ENCODE data around the gene DSG3. TPM values are rescaled to one million over a fixed set of nuclear protein-coding genes. Genes with fewer than 3 reads are reported as not detected.

The DSG3 gene
- total and polyA plus RNA-seq, 2 of the 13 experiments (the other 11 are each of a cell fraction or from before 2014, with no cell fraction given): not detected

DNA sequence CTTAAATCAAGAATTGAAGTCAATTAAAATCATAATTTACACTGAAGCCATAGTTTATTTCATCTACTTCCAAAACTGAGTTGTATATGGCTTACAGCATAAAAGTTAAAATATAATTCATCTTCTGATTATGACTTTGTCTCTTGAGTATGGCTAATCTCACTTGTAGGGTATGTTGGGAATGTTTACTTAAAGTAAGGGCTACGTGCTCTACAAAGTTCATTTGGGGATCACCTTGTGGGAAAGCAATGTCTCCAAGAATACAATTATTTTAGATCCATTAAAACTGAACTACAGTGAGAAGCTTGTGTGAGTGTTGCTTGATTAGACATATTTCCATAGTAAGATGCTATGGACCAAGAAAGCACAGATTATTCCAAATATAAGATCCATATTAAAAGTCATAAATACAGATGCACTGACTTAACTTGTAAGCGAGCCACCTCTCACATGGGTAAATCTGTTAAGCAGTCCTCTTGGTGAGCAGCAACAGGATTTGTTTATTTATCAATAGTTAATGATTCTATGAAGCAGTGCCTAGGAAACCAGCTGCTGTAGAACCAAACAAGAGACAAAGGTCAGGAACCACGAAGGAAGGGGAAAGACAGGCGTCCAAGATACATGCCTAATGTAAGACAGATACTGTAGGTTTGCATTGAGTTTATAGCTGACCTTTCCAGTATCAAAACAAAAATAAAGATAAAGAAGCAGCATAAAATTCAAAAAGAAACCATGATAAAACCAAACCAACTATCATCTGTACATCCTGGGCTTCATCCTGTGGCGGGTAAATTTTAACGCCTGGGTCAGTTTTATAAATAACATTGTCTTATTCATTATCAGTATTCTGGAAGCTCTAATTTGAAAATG lies 46.1 kb upstream of the DSG3 start (continued):
- TF ChIP-seq, protein P1, sequence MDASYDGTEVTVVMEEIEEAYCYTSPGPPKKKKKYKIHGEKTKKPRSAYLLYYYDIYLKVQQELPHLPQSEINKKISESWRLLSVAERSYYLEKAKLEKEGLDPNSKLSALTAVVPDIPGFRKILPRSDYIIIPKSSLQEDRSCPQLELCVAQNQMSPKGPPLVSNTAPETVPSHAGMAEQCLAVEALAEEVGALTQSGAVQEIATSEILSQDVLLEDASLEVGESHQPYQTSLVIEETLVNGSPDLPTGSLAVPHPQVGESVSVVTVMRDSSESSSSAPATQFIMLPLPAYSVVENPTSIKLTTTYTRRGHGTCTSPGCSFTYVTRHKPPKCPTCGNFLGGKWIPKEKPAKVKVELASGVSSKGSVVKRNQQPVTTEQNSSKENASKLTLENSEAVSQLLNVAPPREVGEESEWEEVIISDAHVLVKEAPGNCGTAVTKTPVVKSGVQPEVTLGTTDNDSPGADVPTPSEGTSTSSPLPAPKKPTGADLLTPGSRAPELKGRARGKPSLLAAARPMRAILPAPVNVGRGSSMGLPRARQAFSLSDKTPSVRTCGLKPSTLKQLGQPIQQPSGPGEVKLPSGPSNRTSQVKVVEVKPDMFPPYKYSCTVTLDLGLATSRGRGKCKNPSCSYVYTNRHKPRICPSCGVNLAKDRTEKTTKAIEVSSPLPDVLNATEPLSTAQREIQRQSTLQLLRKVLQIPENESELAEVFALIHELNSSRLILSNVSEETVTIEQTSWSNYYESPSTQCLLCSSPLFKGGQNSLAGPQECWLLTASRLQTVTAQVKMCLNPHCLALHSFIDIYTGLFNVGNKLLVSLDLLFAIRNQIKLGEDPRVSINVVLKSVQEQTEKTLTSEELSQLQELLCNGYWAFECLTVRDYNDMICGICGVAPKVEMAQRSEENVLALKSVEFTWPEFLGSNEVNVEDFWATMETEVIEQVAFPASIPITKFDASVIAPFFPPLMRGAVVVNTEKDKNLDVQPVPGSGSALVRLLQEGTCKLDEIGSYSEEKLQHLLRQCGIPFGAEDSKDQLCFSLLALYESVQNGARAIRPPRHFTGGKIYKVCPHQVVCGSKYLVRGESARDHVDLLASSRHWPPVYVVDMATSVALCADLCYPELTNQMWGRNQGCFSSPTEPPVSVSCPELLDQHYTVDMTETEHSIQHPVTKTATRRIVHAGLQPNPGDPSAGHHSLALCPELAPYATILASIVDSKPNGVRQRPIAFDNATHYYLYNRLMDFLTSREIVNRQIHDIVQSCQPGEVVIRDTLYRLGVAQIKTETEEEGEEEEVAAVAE (CRISPR knock-in tag; IDR thresholded peaks at IDR 0.05; ENCODE audit: borderline replicate concordance): no peak
- TF ChIP-seq HNRNPLL (IDR thresholded peaks at IDR 0.05; ENCODE audit: low read depth, low read length, poor library complexity, severe bottlenecking) (no peak), NPAS2 (CRISPR knock-in tag; IDR thresholded peaks at IDR 0.05; ENCODE audit: borderline replicate concordance) (no peak), DDIT3 (CRISPR knock-in tag; IDR thresholded peaks at IDR 0.05) (no peak), BORCS8-MEF2B (CRISPR knock-in tag; IDR thresholded peaks at IDR 0.05) (no peak), ZNF235 (CRISPR knock-in tag; IDR thresholded peaks at IDR 0.05; ENCODE audit: borderline replicate concordance) (no peak), IRX3 (CRISPR knock-in tag; IDR thresholded peaks at IDR 0.05; ENCODE audit: borderline replicate concordance, low read depth) (no peak), JUN (CRISPR knock-in tag; IDR thresholded peaks at IDR 0.05) (no peak)
- TF ChIP-seq, protein P2, sequence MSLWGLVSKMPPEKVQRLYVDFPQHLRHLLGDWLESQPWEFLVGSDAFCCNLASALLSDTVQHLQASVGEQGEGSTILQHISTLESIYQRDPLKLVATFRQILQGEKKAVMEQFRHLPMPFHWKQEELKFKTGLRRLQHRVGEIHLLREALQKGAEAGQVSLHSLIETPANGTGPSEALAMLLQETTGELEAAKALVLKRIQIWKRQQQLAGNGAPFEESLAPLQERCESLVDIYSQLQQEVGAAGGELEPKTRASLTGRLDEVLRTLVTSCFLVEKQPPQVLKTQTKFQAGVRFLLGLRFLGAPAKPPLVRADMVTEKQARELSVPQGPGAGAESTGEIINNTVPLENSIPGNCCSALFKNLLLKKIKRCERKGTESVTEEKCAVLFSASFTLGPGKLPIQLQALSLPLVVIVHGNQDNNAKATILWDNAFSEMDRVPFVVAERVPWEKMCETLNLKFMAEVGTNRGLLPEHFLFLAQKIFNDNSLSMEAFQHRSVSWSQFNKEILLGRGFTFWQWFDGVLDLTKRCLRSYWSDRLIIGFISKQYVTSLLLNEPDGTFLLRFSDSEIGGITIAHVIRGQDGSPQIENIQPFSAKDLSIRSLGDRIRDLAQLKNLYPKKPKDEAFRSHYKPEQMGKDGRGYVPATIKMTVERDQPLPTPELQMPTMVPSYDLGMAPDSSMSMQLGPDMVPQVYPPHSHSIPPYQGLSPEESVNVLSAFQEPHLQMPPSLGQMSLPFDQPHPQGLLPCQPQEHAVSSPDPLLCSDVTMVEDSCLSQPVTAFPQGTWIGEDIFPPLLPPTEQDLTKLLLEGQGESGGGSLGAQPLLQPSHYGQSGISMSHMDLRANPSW (CRISPR knock-in tag; IDR thresholded peaks at IDR 0.05; ENCODE audit: borderline replicate concordance): no peak
- TF ChIP-seq, protein P3, sequence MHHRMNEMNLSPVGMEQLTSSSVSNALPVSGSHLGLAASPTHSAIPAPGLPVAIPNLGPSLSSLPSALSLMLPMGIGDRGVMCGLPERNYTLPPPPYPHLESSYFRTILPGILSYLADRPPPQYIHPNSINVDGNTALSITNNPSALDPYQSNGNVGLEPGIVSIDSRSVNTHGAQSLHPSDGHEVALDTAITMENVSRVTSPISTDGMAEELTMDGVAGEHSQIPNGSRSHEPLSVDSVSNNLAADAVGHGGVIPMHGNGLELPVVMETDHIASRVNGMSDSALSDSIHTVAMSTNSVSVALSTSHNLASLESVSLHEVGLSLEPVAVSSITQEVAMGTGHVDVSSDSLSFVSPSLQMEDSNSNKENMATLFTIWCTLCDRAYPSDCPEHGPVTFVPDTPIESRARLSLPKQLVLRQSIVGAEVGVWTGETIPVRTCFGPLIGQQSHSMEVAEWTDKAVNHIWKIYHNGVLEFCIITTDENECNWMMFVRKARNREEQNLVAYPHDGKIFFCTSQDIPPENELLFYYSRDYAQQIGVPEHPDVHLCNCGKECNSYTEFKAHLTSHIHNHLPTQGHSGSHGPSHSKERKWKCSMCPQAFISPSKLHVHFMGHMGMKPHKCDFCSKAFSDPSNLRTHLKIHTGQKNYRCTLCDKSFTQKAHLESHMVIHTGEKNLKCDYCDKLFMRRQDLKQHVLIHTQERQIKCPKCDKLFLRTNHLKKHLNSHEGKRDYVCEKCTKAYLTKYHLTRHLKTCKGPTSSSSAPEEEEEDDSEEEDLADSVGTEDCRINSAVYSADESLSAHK (CRISPR knock-in tag; IDR thresholded peaks at IDR 0.05; ENCODE audit: borderline replicate concordance): no peak
- TF ChIP-seq, protein P4, sequence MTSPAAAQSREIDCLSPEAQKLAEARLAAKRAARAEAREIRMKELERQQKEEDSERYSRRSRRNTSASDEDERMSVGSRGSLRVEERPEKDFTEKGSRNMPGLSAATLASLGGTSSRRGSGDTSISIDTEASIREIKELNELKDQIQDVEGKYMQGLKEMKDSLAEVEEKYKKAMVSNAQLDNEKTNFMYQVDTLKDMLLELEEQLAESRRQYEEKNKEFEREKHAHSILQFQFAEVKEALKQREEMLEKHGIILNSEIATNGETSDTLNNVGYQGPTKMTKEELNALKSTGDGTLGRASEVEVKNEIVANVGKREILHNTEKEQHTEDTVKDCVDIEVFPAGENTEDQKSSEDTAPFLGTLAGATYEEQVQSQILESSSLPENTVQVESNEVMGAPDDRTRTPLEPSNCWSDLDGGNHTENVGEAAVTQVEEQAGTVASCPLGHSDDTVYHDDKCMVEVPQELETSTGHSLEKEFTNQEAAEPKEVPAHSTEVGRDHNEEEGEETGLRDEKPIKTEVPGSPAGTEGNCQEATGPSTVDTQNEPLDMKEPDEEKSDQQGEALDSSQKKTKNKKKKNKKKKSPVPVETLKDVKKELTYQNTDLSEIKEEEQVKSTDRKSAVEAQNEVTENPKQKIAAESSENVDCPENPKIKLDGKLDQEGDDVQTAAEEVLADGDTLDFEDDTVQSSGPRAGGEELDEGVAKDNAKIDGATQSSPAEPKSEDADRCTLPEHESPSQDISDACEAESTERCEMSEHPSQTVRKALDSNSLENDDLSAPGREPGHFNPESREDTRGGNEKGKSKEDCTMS (CRISPR knock-in tag; conservative IDR thresholded peaks at IDR 0.05): no peak
